Activated T-helper 1 cell treated with Interleukin-2 at 50 U/mL for 16 hours (primary cell): ENCODE data around the gene OTUD7B.
"Not testable (repeated sequence)": the region's sequence is repeated elsewhere in the genome, so short reads cannot be mapped to it uniquely, and the experiment has no call there.

Experiments used
- DNase-seq: peaks from one replicate; pipeline ENCODE4 v3.0.0-alpha.2; 2020; ENCODE audit warnings: low read depth

Gene OTUD7B

DNA sequence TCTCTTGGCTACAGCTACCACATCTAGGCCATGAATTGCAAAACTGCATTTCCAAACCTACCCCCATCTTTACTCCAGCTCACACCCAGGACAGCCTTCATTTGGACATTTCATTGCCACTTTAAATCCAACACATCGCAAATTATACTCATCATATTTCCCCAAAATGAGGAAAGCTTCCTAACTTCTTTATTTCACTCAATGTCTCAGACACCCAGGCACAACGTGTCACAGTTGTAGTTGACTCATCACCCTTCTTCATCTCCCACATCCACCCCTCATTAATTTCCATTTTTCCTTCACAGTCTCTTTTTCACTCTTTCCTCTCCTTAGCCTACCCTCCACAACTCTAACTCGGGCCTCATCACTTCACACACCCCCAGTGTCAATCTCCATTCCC lies 6.7 kb downstream of the OTUD7B start:
- no peak for DNase-seq

DNA sequence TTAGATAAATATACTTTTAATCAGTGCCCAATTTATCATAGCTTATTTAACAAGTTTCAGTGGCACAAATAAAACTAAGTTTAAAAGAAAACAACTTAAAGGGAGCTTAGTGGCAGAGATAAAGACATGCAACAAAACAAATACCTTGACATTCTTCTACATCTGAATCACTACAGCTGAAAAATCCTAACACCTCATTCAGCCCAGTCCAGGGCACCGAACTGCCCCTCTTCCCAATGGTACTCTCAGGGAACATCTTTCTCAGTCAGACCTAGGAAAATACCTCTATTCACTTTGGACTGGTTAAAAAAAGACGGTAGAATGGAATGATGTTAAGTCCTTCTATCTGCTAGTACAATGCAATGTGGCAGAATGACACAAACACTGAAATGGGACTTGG lies 8.3 kb downstream of the OTUD7B start:
- DNase-seq = no peak

DNA sequence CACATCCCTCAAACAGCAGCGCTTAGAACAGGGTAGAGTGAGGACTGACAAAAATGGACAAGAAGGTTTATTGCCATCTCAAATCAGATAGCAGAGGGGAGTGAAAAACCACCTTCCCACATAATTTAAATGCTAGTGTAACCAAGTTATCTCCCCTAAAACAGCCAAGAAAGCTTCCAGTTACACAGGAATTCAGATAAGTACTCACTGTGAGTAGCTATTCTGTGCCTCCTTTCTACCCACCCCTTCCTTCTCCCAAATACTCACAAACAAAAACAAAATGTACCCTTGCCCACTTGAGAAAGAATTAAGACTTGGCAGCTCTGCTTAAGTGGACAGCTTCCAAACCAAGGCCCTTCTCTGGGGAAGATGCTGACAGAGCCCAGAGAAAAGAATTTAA lies 9.1 kb downstream of the OTUD7B start:
- no peak for DNase-seq

DNA sequence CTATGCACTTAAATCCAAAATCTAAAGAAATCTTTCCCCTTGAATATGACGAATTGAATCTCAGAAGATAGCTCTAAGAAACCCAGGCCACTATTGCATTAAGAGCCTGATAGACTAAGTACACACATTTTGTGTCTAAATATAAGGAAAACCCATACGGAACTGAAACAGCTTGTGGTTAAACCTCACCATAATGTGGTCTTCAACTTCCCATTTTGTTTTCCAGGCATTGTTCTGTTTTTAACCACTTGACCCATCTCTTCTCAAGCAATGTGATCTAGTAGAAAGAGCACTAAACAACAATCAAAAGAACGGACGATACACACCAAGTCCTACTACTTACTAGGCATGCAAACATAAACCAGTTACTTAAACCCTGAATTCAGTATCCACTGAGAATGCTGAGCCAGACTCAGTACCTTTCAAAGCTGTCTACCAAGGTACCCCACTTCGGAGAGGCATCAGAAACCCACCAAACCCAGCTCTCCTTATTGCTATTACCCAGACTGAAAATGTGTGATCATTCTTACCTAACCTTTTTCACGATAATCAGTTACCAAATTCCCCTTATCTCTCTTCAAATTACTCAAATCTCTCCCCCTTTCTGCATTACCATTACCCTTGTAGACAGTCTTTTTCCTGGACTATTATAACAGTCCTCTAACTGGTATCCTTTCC lies 12.8 kb downstream of the OTUD7B start:
- no peak for DNase-seq

DNA sequence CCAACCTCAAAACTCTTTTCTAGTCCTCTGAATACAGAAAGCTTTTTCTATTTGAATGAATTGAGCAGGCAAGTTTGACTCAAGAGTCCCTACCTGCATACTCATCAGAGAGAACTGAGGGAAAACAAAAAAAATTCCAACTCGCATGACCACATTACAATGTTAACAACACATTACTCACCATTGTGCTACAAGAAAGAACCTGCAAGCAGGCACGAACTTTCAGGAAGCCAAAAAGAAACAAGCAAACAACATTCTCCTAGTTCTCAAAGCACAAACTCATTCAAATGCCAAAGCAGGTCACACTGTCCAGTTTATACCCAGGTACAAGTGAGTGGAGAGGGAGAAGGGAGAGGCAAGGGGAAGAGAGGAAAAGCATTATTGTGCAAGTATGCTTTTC lies 14.6 kb downstream of the OTUD7B start:
- no peak for DNase-seq

DNA sequence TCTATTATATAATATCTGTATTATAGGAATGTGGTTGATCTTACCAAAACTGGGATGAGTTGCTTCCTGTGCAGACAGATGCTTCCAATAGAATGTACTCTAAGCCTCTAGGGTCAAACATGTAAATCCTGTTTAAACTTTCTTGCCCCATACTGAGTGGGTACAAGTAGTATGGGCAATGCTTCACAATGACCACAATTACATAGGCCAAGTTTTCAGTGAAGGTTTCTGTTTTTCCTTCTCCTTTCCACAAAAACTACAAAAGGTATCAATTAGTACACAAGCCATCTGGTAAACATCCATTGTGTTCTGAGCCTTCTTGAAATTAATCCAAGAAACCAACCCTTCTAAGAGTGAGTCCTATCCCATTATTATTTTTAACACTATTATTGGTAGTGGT lies 16.8 kb downstream of the OTUD7B start:
- no peak for DNase-seq

DNA sequence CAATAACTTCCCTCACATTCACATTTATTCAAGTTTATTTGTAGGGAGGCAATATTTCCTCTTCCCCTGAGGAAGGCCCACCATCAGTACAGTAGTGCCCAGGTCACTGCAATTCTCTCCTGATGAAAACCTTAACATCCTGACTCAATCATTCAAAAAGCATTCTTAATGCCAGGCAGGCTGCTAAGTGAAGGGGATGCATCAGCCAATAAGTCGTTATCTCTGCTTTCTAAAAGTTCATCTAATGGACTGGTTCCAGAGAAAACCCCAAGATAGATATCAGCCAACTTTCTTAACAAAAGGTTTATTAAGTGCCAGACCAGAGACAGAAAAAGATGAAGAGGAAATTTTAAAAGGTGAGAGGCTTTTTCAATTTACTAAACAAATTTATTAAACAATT lies 17.3 kb downstream of the OTUD7B start:
- DNase-seq = no peak

DNA sequence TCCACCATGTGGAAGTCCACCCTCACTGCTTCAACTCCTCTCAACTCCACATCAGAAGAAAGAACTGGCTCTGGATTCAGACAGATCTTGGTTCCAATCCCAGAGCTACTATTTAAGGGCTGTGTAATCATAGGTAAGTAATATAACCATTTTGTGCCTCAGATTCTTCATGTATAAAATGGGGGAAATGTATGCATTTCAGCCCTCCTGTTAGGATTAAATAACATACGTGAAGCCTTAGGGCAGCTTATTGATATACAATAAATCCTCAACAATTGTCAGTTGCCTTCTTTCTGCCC lies 23.3 kb downstream of the OTUD7B start:
- no peak for DNase-seq

DNA sequence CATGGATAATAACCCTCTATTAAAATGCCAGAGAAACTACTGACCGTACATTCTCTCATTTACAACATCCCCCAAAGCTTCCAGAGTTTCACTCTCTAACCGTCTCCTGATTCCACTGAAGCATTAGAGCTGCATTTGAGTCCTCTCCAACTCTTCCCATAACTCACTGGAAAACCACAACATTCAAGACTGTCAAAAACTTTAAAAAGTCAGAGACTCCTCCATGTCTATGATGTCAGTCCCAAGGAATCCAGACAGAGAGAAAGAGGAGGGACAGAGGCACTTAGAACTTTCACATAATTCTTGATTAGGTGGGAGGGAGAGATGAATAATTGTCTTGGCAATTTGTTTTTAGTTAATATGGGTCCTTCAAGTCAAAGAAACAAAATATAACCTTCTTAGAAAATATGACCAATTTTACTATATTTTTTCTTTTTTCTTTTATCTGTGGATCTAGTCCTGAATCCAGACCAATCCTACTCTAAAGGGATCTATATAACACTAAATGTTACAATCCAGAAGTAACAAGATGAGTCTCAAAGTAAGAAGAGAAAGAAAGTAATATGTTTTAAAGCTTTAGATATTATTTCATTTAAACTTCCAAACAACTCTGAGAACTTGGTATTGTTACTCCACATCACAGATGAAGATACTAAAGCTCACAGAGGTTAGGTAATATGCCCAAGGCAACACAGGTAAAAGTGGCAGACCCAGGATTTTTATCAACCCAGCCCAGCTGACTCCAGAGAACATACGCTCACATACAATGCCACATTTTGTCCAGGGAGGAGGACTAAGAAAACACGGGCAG lies 23.8 kb downstream of the OTUD7B start:
- DNase-seq = no peak

DNA sequence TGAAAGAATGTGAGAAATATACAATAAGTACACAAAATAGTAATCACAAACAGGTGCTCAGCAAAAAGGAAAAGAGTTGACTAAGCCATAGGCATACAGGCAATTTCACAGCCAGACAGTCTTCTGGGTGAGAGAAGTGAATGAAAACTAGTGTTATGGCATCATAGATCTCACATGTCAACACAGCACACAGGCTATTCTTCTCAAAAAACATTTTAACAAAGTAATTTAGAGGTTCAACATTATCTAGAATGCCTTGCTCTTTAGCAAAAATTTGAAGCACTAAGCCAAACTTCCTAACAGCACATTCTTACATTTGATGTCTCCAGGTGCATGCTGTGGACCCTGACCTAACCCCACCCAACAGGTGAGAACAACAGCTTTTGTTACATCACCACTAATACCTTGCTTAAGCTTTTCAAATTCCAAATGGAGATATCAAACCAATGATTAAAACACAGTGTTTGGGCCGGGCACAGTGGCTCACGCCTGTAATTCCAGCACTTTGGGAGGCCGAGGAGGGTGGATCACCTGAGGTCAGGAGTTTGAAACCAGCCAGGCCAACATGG lies 30.5 kb downstream of the OTUD7B start:
- DNase-seq = no peak

DNA sequence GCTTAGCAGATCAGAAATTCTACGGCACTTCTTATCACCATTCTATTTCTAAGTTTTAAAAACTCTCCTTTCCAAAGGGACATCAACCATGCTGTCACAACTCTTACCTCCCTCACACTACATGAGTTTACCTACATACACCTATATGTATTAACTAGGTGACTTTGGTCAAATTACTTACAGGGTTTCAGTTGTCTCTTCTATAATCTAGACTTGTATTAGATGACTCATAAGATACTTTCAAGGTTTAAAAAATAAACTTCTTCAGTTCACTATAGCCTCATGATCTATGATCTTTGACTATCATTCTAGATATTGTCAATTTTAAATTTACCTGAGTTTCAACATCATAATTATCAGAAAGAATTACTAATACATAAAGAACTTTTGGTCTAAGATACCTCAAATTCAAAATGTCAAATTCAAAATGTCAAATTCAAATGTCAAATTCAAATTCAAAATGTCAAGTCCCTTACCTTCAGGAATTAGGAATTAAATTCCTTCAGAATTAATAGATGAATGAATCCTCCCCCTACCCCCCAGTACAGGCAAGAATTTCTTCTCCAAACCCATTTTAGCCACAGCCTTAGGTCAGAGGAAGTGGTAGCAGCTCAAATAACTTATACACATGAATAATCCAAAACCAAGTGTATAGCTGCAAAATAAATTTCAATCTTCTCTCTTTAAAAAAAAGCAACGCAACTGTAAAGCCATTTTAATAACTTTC lies 31.1 kb downstream of the OTUD7B start:
- no peak for DNase-seq

DNA sequence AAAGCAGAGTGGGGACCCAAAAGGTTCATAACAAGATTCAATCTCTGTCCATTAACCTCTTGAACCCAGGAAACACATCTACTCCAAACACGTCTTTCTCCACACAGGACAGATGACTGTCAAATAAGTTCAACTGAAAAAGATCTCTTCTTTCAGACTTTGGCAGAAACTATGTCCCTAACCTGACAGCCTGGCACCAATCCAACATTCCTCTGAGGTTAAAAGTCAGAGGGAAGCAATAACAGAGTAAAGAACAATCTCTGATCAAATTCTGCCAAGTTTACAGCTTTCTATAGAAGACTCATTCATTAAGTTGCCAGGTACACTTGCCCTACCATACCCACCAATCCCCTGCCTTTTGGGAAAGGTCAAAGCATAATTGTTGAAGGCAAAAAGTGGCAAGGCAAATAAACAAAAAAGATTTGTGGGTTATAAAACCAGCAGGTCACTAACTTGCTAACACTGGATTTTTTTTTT lies 31.9 kb downstream of the OTUD7B start:
- no peak for DNase-seq

DNA sequence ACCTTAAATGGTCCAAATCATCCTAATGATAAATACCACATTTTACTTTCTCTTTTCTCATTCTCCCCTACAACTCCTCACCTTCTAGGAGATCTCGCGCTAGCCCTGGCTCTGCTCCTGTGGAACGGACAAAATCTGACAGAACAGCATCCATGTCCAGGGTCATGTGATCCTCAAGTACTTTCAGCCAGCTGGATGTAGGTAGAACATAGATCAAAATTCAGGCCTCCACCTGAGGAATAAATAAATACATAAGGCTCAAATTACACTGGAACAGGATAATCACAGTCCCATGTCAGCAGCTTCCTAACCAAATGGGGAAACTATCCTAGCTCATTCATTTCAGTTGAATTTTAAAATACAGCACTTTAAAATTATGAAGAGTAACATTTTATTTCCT lies 33.2 kb downstream of the OTUD7B start:
- DNase-seq = no peak

DNA sequence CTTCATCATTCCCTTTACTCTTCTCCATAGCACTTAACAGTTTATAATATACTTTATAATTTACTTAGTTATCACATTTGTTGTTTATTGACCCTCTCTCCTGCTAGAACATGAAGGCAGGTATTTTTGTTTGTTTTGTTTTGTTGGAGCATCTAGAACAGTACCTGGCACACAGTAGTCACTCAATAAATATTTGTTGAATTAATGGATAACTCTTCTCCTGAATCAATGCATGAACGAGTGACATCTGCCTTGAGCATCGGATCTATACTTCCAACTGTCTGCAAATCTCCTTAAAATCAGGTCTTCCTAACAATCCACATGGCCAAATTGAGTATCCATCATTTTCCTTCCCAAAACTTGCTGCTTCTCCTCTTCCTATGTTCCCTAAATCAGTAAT lies 38.0 kb downstream of the OTUD7B start:
- no peak for DNase-seq

DNA sequence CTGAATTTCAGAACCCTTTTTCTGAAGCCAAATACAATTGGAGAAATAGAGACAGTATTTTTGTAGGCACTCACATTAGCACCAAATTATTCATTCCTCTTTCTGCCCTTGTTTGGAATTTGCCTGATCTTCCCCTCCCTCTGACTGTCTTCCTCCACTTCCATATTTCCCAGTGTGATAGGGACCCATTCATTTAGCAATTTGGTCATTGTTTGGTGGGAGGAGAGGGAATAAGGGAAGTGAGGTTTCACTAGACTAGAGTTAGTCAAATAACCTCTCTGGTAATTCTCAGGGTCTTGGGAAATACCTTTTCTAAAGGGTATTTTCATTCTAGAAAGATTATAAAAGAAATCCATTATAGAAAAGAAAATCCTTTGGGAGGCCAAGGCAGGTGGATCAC lies 42.9 kb downstream of the OTUD7B start:
- no peak for DNase-seq

DNA sequence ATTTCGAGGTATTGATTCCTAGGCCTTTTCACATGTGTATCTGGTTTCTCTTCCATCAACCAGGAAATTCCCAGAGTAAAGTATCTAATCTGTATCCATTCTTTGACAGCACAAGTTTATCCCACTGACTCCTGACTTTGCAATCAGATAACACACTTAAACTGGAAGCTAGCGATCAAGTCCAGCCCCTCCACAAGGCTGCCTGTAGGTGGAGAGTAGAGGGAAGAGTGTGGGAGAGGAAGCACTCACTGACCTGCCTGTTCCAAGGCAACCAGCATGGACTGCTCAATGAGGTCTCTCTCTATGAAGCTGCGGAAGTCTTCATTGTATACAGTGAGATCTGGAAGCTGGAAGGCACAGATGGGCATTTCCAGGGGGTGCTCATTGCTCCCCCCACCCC lies 43.5 kb downstream of the OTUD7B start:
- DNase-seq = no peak

DNA sequence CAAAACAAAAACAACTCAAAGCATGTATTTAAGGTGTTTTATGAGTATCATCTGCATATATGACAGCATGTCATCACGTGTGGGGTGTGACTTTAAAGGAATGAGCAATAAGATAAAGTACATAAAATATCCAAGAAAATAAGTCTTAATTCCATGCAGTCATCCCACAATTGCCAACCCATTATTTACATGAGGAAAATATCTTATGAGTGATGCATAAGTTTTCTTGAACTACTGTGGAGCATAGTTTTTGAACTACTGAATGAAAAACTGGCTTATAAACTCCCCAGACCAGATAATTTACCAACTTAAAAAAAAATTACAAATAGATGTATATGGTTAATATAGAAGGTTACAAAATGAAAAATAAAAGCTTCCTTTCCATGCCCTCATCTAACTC lies 44.1 kb downstream of the OTUD7B start:
- no peak for DNase-seq

DNA sequence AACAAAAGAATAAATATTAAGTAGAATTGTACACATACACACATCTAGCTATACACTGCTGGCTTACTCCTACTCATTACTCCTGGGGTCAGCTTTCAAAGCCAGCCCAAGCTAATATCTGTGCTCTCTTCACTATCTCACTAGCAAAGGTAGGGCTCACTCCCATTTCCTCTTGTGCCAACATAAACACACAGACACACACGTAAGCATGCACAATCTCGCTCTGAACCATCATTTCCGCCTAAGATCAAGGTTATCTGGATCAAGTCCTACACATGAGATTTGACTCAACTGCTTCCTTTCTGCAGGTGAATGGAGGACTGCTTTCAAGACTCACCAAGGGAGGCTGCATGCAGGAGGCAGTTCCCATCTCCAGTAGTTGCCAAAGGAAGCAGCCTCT lies 45.1 kb downstream of the OTUD7B start:
- no peak for DNase-seq

DNA sequence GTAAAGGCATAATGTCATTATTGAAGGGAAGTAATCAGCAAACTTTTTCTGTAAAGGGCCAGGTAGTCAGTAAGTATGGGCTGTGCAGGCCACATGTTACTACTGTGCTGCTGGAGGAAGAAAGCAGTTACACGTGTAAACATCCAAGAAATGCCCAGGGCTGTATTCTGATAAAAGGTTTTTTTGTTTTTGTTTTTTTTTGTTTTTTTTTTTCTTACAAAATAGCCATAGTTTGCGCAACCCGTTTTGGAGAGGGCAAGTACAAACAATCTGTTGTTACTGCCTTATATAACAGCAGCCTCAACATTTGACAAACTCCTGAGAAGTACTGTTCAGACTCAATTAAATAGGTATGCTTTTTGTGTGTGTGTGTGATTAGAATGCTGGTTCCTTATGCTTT lies 47.2 kb downstream of the OTUD7B start:
- no peak for DNase-seq

DNA sequence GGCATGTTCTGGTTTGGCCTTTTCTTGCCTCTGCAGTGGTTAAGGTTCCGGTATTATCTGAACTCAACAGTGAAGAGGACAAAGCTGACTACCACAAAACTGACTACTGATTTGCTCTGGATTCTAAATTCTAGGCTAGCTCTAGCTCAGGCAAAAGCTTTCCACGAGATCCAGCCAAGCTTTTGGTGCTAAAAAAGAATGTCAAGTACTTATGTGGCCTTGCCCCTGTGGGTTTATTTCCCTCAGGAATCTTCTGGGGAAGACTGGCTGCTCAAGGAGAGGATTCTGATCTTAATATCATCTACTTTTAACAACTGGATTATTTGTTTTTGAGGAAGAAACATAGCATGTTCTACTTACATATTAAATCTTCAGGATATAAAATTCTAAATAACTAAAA lies 47.8 kb downstream of the OTUD7B start:
- no peak for DNase-seq

DNA sequence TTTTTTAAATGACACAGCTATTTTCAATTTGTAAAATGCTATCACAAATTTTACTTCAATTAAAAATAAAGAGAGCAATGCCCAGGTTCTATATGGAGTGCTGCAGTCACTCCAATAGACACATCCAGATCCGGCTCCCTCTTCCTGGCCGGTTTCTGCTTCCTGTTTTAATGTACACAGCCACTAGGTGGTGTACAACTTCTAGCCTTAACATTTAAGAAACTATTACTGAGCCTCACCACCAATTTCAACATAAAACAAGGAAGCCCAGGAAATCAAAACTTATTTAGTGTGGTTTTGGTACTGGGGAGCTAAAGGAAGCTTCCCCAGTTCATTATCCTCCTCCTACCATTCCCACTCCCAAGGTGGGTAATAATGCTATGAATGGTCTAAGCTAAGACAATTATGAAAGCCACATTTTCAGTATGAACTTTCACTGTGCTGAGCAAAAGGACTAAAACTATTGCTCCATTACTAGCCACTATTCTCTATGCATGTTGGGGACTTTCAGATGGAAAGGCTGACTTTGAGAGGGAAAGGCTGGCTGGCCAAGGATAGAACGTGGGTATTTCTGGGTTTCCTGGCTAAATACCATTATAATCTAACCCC lies 48.4 kb downstream of the OTUD7B start:
- no peak for DNase-seq

DNA sequence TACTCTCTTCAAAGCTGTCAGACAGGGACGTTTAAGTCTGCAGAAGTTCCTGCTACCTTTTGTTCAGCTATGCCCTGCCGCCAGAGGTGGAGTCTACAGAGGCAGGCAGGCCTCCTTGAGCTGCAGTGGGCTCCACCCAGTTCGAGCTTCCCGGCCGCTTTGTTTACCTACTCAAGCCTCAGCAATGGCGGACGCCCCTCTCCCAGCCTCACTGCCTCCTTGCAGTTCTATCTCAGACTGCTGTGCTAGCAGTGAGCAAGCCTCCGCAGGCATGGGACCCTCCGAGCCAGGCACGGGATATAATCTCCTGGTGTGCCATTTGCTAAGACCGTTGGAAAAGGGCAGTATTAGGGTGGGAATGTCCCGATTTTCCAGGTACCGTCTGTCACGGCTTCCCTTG lies 53.0 kb downstream of the OTUD7B start:
- DNase-seq = not testable (repeated sequence)

DNA sequence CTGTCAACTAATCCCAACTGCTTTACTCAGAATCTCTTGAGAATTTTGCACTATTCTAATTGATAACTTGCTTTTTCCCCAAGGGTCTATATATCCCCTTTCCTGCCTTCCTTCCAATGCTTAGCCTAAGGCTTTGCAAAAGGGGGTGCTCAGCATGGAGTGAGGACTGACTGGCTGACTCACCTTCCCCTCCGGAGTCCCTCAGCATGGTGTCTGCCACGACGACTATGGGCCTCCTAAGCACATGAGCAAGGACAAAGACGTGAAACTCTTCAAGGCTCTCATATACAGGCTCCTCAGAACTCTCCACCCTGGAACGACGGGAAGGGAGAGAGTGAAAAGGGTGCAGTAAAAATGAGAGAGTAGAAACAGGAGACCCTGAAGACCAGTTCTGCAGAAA lies 60.6 kb downstream of the OTUD7B start:
- no peak for DNase-seq
